Activated naive CD8-positive, alpha-beta T cell treated with anti-CD3 and anti-CD28 coated beads, Interleukin-2, amount 50 U/mL, for 16 hours (primary cell): Measurements from ENCODE around the gene TUBGCP2.

Experiments
- DNase-seq: peaks from one replicate; pipeline ENCODE4 v3.0.0-alpha.2; 2020; ENCODE audit warnings: low read depth, low spot score

The TUBGCP2 gene

DNA sequence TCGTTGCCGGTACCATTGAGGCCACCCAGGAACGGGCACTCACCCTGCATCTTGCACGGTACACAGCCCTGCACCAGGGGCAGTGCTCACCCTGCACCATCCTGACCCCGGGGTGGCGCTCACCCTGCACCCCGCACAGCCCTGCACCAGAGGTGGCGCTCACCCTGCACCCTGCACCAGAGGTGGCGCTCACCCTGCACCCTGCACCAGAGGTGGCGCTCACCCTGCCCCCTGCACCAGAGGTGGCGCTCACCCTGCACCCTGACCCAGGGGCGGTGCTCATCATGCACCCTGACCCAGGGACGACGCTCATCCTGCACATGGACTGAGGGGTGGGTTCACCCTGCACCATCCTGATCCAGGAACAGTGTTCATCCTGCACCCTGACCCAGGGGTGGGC is 6.4 kb downstream of the TUBGCP2 start:
- no peak for DNase-seq

DNA sequence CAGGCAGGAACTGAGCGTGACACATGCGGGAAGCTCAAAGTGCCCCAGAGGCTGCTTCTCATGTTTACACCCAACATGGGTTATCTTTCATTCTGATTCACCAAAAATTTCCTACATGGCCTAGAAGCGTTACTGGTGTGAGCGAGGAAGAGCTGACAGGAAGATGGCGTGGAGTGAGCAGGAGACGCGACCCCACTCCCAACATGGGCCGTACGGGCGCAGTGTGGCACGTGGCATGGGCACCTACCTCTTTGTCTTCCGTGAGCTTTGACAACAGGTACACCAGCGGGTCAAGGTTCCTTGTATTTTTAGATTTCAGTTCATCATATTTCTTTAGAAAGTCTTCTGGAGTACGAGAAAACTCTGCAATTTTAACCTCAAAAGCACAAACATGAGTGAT is 8.9 kb downstream of the TUBGCP2 start:
- no peak for DNase-seq

DNA sequence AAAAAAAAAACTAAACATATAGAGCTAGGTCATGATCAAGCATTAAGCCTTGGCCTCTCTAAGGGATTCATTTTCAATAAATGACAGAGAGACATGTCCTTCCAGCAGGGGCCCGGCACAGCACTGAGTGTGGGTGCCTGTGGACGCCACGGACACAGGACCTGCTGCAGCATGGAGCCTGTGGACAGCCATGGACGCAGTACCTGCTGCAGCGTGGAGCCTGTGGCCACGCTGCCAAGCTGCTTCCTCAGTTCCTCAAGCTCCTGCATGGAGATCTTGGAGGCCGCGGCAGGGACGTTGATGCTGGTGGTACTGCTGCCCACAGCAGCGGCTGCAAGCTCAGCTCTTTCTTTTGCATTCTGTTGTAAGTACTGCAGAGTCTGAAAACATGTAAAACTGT is 9.4 kb downstream of the TUBGCP2 start:
- no peak for DNase-seq

DNA sequence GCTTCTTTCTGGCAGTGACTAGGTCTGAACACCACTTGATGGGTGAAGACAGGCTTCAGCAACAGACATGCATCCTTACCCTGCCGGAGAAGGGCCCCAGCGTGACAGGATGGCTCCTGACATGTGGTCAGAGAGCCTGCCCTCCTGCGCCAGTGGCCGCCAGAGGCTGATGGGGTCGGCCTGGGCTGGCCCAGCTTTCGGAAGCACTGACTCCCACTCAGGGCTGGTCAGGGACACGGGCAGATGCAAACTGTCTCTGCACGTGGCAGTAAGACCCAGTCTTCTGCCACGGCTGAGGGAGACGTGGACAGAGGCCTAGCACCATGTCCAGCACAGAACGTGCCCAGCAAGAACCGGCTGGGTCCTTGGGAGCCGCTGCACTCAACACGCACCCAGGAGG is 10.2 kb downstream of the TUBGCP2 start:
- no peak for DNase-seq

DNA sequence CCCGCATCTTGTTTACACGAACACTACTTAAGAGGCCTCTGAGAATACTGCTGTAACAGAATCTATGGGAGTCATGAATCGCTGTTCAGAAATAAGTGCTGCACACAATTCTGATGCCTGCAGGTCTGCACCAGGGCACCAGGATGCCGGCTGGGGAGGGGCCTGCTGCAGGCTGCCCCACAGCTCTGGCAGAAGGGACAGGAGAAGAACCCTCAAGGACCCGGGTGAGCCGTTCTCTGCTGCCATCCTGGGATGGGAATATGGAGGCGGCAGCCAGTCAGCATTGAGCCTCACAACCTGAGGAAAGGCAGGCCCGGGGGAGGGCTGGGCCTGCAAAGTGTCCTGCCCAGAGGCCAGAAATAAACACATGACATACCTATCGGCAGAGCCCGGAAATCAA is 11.2 kb downstream of the TUBGCP2 start:
- DNase-seq: no peak

DNA sequence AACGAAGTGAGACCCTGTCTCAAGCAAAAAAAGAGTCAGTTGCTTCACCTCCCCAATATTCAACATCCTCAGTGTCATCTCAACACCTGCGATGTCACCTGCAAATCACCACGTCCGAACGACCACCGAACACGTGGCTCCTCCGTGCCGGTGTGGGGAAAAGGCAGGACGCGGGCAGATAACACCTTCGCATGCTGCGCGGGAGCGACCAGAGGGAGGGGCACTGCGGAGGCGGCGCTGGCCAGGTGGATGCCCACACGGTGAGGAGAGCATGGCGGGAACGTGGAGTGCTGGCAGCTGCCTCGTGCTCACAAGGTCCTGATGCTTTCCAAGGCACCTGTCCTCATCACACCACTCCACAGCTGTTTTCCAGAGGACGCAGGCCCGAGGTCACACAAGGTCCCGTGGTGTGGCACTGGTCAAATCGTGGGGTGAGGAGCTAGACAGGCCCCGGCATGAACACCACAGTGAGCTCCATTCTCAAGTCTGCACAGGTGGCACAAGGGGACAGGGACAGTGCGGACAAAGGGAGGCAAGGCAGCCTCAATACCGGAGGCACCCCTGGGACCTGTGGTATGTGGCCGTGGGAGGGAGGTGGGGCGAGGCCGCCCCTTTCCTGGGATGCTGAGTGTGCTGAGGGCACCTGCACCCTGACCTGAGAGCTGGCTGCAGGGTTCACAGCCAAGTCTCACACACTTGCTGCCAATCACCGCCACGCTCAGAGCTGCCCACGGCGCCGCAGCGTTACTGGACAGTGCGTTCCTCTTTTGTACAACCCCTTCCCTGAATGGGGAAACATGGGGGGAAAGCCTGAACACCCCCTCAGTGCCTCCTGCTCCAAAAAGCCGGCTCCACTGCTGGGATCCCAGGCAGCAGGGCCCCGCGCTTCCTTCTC is 13.0 kb downstream of the TUBGCP2 start:
- no peak for DNase-seq

DNA sequence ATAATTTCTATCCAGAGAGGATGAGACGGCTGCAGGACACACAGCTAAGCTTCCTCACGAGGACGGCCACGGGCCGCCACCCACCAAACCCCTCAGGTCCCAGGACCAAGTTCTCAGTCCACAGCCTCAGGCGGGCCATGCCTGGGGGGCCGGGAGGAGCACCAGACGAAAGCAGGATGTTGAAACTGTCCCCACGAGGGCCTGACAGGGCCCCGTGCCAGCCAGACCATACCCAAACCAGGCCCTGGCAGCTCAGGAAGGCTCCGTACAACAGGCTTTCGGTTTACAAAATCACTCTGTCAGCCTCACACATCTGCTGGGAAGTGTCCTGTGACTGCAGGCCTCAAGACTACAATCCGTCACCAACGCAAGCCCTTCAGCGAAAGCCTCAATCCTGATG is 14.5 kb downstream of the TUBGCP2 start:
- no peak for DNase-seq

DNA sequence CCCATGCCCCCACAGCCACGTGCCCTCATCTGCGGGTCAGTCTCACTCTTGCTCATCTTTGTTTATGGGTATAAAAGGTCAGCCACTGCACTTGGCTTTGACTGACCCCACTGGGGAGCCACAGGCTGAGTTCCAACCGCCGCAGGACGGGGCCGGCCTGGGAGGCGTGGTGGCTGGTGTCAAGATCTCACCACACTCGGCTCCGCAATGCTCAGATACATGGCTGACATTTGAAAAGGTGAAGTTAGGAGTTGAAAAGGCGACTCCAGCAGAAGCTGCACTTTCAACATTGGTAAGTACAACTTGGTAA is 14.9 kb downstream of the TUBGCP2 start:
- DNase-seq: no peak

DNA sequence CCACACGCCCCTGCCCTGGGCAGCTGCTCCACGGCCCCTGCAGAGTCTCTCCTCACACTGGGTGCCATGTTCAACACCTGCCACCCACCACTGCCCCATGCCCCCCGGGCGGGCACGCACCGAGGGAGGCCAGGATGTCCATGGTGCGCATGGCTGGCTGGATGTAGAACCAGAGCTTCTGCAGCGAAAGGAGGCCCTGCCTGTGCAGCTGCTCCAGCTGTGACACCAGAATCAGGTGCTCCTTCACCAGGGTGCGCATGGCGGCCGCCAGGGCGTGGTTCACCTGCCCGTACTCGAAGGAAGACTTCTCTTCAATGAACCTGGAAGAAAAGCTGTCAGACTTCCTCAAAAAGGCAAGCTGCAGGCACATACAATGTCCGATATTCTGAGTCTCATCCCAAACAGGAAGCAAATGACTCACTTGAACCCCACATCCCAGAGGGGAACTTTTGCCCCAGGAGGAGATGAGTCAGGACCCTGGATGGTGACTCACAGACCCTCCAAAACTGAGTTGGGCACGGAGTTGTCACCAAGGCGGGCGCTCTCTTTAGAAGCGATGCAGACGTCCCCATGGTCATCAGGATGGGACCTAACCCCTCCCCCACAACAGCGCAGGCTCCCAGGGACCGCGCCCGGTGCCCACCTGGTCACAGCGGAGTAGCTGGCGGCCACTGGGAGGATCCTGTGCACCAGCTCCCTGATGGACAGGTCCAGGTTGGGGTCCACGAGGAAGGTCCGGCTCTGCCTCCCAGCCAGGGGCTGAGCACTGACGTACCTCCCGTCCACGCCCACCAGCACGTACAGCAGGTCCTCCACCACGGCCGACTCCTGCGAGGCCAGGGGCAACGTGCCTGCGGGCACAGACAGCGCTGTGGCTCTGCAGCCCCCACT is 15.5 kb downstream of the TUBGCP2 start:
- DNase-seq: no peak

DNA sequence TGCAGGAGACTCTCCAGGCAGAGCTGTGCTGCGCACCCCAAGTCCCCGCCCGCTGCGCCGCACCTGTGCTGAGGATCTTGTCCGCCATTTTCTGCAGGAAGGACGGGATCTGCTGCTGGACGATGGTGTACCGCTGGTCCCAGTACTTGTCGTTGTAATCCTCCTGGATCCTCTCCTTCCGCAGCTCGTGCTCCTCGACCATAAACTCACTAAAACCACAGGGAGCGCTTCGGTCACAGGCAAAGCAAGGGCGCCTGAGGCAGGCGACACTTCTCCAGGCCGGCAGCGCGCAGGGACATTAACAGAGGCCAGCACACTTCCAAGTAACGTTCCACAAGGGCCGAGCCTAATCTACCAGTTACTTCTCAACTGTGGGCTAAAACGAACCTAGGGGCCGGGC is 18.9 kb downstream of the TUBGCP2 start:
- no peak for DNase-seq

DNA sequence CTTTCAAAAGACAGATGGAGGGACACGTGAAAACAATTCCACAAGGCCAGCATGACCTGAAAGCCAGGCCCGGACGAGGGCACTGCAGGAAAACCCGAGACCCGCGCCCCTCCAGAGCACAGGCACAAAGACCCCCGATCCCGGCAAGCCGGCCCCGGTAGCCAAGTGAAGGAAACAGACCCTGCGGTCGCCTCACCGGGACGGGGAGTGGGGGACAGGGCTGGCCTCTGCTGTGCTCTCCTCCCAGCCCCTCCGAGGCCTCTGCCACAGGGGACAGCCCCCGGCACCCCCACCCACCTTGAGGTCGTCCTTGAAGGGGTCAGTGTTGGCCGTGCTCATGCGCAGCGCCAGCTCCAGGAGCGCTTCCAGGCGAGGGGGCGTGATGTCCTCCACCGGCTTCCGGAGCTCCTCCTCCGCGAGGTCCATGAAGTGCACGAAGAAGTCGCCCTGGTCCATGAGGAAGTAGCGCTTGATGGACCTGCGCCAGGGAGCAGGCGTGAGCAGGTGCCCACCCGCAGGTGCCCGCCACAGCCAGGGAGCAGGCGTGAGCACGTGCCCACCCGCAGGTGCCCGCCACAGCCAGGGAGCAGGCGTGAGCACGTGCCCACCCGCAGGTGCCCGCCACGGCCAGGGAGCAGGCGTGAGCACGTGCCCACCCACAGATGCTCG is 20.7 kb downstream of the TUBGCP2 start:
- DNase-seq: no peak

DNA sequence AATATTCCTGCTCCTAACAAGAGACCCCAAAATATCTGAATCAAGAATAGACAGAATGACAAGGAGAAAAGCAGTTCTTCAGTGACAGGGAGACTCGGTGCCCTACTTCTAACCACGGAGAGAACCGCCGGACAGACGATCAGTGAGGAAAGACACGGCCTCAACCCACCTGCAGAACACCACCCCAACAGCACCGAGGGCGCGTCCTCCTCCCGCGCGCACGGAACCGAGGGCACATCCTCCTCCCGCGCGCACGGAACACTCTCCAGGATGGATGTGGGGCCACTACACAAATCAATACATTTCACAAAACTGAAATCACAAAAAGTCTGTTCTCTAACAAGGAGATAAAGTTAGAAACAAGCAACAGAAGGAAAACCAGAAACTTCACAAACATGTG is 22.3 kb downstream of the TUBGCP2 start:
- no peak for DNase-seq

DNA sequence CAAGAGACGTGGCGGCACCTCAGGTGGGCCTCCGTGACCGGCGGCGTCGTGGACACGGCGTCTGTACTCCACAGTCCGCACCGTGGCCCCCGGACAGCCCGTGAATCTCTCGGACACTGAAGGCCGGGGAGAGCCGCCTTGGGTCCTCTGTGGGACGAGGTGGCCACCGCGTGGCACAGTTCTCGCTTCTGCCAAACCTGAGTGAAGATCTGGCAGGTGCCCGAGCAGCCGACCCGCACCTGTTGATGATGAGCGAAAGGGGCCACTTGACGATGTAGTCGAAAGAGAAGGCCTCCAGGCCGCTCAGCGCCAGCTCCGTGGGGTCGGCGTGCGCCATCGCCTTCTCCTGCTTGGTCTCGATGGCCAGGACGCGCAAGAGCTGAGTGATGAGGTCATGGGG is 23.5 kb downstream of the TUBGCP2 start:
- DNase-seq: no peak

DNA sequence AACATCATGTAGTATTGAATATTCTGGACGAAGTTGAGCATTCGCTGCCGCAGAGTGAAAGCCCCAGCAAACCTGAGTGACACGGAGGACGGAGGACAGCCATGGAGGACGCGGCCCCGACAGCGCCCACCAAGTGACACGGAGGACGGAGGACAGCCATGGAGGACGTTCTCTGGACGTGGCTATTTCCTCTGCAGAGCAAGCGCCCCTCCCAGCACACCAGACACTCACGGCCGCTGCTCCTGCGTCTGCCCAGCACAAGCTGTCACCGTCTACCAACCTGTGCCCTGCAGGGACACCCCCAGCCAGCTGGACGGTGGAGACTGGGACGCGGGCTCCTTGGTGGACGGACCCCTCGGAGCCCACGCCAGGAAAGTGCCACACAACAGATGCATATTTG is 24.7 kb downstream of the TUBGCP2 start:
- DNase-seq: no peak

DNA sequence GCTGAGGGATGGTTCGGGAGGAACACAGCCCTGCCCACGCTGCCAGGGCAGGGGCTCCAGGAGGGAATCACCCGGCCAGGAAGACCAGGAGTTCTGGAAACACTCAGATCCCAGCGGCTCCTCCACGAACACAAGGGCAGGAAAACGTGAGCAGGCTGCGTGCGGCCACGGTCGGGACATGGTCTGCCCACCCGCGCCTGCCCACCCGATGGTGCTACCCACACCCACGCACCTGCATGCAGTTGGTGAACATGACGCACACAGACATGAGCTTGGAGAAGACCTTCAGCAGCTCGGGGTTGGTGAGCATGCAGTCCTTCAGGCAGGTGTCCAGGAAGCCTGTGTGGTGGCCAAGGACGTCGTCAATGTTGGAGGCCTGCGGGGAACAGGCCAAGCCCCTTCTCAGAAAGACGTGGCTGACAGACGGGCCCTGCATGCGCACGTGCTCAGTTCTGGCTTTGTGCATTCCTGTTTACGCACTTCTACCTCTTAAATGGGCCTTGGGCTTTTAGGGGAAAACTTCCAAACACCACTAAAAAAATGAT is 25.8 kb downstream of the TUBGCP2 start:
- DNase-seq: no peak

DNA sequence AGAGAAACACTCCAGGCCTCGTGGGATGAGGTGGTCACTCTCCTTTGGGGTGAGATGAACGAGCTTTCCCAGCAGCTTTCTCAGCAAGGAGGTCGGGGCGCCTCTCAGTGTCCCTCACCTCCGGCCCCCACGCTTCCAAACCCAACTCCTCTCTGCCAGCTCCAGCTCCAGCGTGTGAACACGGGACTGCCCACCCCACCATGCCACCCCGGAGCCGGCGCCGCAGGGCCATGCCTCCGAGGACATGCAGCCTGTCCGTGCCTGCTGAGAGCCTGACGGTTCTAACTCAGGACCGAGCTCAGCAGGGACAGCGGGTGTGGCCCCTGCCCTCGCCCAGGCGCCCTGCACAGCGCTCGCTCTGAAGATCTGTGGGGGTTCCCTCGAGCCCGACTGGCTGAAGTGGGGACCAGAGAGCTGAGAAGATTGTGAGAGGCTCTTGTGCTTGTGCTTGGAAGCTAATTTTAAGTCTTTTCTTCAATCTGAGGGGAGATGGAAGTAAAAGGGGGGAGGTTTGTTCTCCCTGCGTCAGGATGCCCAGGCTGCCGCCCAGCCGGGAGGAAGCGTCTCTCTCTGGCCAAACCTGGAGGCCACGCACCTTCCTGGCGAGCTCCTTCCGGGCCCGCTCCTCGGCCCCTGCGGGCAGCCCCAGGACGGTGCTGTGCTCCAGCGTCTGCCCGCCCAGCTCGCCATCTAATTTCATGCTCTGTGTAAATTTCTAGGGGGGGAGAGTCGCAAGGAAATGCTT is 26.9 kb downstream of the TUBGCP2 start:
- no peak for DNase-seq

DNA sequence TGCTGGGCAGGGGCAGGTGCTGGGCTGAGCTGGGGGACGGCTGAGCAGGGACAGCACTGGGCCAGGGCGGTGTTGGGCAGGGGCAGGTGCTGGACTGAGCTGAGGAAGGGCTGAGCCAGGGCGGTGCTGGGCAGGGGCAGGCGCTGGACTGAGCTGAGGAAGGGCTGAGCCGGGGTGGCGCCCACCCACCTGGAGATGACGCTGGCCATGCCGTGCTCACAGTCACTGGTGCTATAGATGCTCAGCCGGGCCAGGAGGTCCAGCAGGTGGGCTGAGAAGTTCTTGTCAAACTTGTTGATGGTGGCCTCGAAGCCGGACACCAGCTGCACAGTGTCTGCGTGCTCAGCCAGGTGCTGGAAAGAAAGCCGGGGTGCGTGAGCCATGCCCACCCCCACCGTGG is 27.6 kb downstream of the TUBGCP2 start:
- no peak for DNase-seq

DNA sequence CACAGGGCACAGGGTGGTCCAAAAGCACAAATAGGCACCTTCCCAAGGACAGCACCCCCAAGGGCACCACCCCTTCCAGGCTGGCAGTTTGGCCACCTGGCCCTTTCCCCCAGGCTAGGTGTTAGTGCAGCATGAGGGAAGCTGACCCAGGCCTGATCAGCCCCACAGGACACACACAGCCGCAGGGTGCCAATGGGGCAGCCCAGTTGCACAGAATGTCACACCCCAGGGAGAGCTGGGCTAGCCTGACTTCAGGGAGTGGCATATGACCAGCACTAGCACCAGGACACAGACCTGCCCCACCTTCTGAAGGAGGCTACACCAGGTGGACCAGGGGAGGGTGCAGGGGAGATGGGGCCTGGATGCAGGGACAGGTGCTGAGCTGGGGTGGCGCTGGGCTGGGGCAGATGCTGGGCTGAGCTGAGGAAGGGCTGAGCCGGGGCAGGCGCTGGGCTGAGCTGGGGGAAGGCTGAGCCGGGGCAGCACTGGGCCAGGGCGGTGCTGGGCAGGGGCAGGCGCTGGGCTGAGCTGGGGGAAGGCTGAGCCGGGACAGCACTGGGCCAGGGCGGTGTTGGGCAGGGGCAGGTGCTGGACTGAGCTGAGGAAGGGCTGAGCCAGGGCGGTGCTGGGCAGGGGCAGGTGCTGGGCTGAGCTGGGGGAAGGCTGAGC is 28.1 kb downstream of the TUBGCP2 start:
- no peak for DNase-seq

DNA sequence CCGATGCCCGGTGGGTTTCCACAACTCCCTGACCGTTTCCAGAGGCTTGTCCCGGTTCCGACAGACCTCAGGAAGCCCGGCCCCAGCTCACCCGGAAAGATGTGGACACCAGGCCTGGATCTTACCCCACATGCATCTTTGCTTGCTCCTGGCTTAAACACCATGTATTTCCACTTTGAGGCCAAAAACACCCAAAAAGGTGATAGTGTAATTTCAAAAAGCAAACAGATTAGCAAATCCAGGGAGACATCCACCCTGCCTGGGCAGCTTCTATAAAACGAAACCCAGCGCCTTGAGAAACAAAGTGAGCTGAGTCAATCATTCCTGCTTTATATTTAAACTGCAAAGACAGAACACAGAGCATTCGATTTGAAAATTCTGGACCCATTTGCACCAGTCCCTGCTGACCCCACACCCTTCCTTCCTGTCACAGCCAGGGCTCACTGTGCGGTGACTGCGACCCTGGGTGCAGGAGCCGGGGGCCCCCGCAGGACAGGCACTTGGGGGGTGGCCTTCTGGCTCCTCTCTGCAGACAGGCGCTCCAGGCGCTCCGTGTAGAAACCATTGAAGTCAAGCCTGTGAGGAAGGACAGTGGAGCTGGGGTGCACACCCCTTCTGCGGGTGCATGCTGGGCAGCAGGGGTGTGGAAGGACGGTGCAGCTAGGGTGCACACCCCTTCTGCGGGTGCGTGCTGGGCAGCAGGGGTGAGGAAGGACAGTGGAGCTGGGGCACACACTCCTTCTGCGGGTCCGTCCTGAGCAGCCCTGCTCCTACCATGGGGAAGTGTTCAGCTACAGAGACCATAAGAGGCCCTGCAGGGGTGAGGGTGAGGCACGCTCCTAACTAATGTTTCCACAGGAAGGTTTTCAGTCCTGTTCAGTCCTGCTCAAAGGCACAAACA is 29.1 kb downstream of the TUBGCP2 start:
- no peak for DNase-seq
